PC-3 (cell line): Measurements from ENCODE around the gene MRPL20. TPM values are rescaled to one million over a fixed set of nuclear protein-coding genes. Genes with fewer than 3 reads are reported as not detected.
"Not testable (repeated sequence)": the region's sequence is repeated elsewhere in the genome, so short reads cannot be mapped to it uniquely, and the experiment has no call there.

Experiments
- ATAC-seq: fragments of 200-7000 bp; cut with Tn5 transposase; 2 replicates; pipeline ENCODE4 v1.9.1; 2020; ENCODE audit warnings: mild to moderate bottlenecking, moderate library complexity
- BruUV-seq: library from RNA; stranded (reverse); fragments of 400-500 nt; replicated peaks from 2 replicates; lab custom pipeline; 2021; lab: Mats Ljungman, UMichigan
- CTCF ChIA-PET: fragments of 300-600 bp; sonication (Branson Sonifier 250); formaldehyde crosslinking; loops from one replicate; lab custom pipeline; 2022; ENCODE audit warnings: antibody characterized with exemption; lab: Charles Lee
- POLR2A ChIA-PET: fragments of 300-600 bp; sonication (Branson Sonifier 250); formaldehyde crosslinking; loops from one replicate; lab custom pipeline; 2022; ENCODE audit warnings: antibody characterized with exemption; ENCODE audit not compliant: unreplicated experiment; lab: Charles Lee
- DNase-seq: peaks from one replicate; pipeline ENCODE4 v3.0.0-alpha.2; 2015
- H2AFZ ChIP-seq: fragments of 300-600 bp; sonication (generic); 2 replicates; pipeline ENCODE4 v1.6.0; 2016; ENCODE audit warnings: antibody characterized with exemption, low read length
- H3F3A ChIP-seq: fragments of 300-600 bp; sonication (generic); one replicate; pipeline ENCODE4 v1.6.0; 2017; ENCODE audit warnings: antibody characterized with exemption, low read length, control low read depth, mild to moderate bottlenecking; ENCODE audit not compliant: unreplicated experiment
- H3K27ac ChIP-seq: fragments of 300-600 bp; sonication (generic); 2 replicates; pipeline ENCODE4 v1.5.1; 2016; ENCODE audit warnings: mild to moderate bottlenecking, low read length
- H3K27me3 ChIP-seq: fragments of 300-600 bp; sonication (generic); 2 replicates; pipeline ENCODE4 v1.6.1; 2016; ENCODE audit warnings: low read length, mixed read lengths
- H3K36me3 ChIP-seq: fragments of 300-600 bp; sonication (generic); 2 replicates; pipeline ENCODE4 v1.6.1; 2016; ENCODE audit warnings: low read depth, mixed run types, low read length, mixed read lengths
- H3K4me1 ChIP-seq: fragments of 300-600 bp; sonication (generic); 2 replicates; pipeline ENCODE4 v1.5.1; 2016; ENCODE audit warnings: low read length; ENCODE audit not compliant: insufficient read depth
- H3K4me2 ChIP-seq: fragments of 300-600 bp; sonication (generic); 2 replicates; pipeline ENCODE4 v1.6.0; 2016; ENCODE audit warnings: low read length
- H3K4me3 ChIP-seq: fragments of 300-600 bp; sonication (generic); 2 replicates; pipeline ENCODE4 v1.5.1; 2016; ENCODE audit warnings: mild to moderate bottlenecking, low read length, mixed read lengths
- H3K79me2 ChIP-seq: fragments of 300-600 bp; sonication (generic); 2 replicates; pipeline ENCODE4 v1.6.1; 2017; ENCODE audit warnings: low read length, mixed read lengths
- H3K9ac ChIP-seq: fragments of 300-600 bp; sonication (generic); 2 replicates; pipeline ENCODE4 v1.6.0; 2016; ENCODE audit warnings: mild to moderate bottlenecking, low read length
- H3K9me2 ChIP-seq: fragments of 300-600 bp; sonication (generic); replicated peaks from 2 replicates; pipeline ENCODE4 v1.6.1; 2016; ENCODE audit warnings: mixed run types, low read length, mixed read lengths
- H3K9me3 ChIP-seq: fragments of 300-600 bp; sonication (generic); 2 replicates; pipeline ENCODE4 v1.6.1; 2016; ENCODE audit warnings: low read length, mixed read lengths
- H4K20me1 ChIP-seq: fragments of 300-600 bp; sonication (generic); 2 replicates; pipeline ENCODE4 v1.6.1; 2016; ENCODE audit warnings: low read length, mixed read lengths
- CTCF ChIP-seq: fragments of 300-600 bp; sonication (generic); conservative IDR thresholded peaks from 2 replicates; pipeline ENCODE4 v1.5.1; 2017; ENCODE audit warnings: antibody characterized with exemption, low read depth, mild to moderate bottlenecking, low read length
- EZH2 ChIP-seq: fragments of 300-600 bp; sonication (generic); IDR thresholded peaks from one replicate; pipeline ENCODE4 v1.6.1; 2017; ENCODE audit warnings: antibody characterized with exemption, mild to moderate bottlenecking, low read length; ENCODE audit not compliant: unreplicated experiment
- EZH2phosphoT487 ChIP-seq: fragments of 300-600 bp; sonication (generic); IDR thresholded peaks from 2 replicates; pipeline ENCODE4 v1.6.1; 2018; ENCODE audit warnings: mild to moderate bottlenecking, antibody characterized with exemption, low read length, borderline replicate concordance
- intact Hi-C: fragments of 100-400 bp; cut with micrococcal nuclease; formaldehyde crosslinking; loops from 2 replicates; pipeline ENCODE4 v1.9.0; 2023
- total RNA-seq: library from RNA; depleted of rRNA; stranded (reverse); fragments of >200 nt; gene quantifications from 2 replicates; pipeline ENCODE4 v1.2.3, GENCODE V29; 2014

MRPL20 gene
- total RNA-seq, 1 experiment from 2014 or later: 506 TPM

- Histone ChIP-seq H3K9me3 (no peaks in the 10 kb centered on the region), H3K9me2 (no peaks in the 10 kb centered on the region), H3K4me3 (peak overlapping the region; percentile 84), H3K36me3 (peaks cover 28% of the 10 kb centered on the region), H3K27me3 (no peaks in the 10 kb centered on the region), H3K4me2 (peak overlapping the region; percentile 99), H3K4me1 (peaks cover 19% of the 10 kb centered on the region), H3K9ac (peak overlapping the region; percentile 93), H3F3A (peaks cover 4% of the 10 kb centered on the region), H3K27ac (peak overlapping the region; percentile 61), H2AFZ (peak overlapping the region; percentile 68; the same call in 1 of the 2 replicates), H4K20me1 (0 out of 2 replicates have a peak, but pooled peaks cover 4% of the 10 kb centered on the region), H3K79me2 (peaks cover 60% of the 10 kb centered on the region)
- CTCF ChIA-PET: interaction anchor here (0.8 kb wide), 1 partner anchor 97 kb away, joined by 5 read pairs; no protein-coding TSS in a partner anchor
- POLR2A ChIA-PET: interaction anchor here (0.6 kb wide), 2 partner anchors 25 to 348 kb away, joined by 3 to 4 read pairs; no protein-coding TSS in a partner anchor
- no TSS peak for BruUV-seq
- intact Hi-C loops: loop anchor here (1.0 kb wide), 1 partner anchor 64 kb away; the partner anchor contains the start of gene ATAD3B
- ATAC-seq (peak; percentile 16), DNase-seq (peak; percentile 38)
- no peak for TF ChIP-seq EZH2
- no peak for TF ChIP-seq EZH2phosphoT487
- peak; percentile 25; the same call in 1 of the 2 replicates for TF ChIP-seq CTCF
These were observed 684 bp upstream of the MRPL20 start for GRCh38 chr1:1407636-1408318.

GRCh38 chr1:1406101-1406820 lies 832 bp downstream of the MRPL20 start:
- Histone ChIP-seq H3K9me2 (no peaks in the 10 kb centered on the region), H3K36me3 (peaks cover 31% of the 10 kb centered on the region), H3K27ac (peak overlapping the region; percentile 61), H3K4me2 (peak overlapping the region; percentile 99), H3K9ac (peak overlapping the region; percentile 93), H2AFZ (peak overlapping the region; percentile 68), H3K79me2 (peaks cover 68% of the 10 kb centered on the region), H4K20me1 (0 out of 2 replicates have a peak, but pooled peaks cover 4% of the 10 kb centered on the region), H3K27me3 (no peaks in the 10 kb centered on the region), H3K4me3 (peak overlapping the region; percentile 84), H3K9me3 (no peaks in the 10 kb centered on the region), H3K4me1 (peaks cover 26% of the 10 kb centered on the region), H3F3A (peaks cover 4% of the 10 kb centered on the region)
- BruUV-seq: no TSS peak
- DNase-seq (no peak), ATAC-seq (peak; percentile 2; the same call in 1 of the 2 replicates)
- no peak for TF ChIP-seq EZH2
- POLR2A ChIA-PET: no interaction called here
- intact Hi-C loops: no loop called here
- CTCF ChIA-PET: no interaction called here

- ChIA-PET POLR2A (no interaction called here), CTCF (no interaction called here)
- H3F3A ChIP-seq: peaks cover 4% of the 10 kb centered on the region
- intact Hi-C loops: no loop called here
- 0 out of 2 replicates have a peak, but pooled peaks cover 4% of the 10 kb centered on the region for H4K20me1 ChIP-seq
- no peak overlapping the region for H3K27ac ChIP-seq
- no peaks in the 10 kb centered on the region for H3K9me3 ChIP-seq
- peaks cover 36% of the 10 kb centered on the region for H3K4me1 ChIP-seq
- H3K79me2 ChIP-seq: peaks cover 82% of the 10 kb centered on the region
- TF ChIP-seq EZH2phosphoT487 (no peak), EZH2 (no peak), CTCF (no peak)
- no peaks in the 10 kb centered on the region for H3K27me3 ChIP-seq
- no peak overlapping the region for H2AFZ ChIP-seq
- H3K36me3 ChIP-seq: peaks cover 35% of the 10 kb centered on the region
- DNase-seq (no peak), ATAC-seq (no peak)
- no TSS peak for BruUV-seq
- H3K9me2 ChIP-seq: no peaks in the 10 kb centered on the region
- H3K4me3 ChIP-seq: no peak overlapping the region
- no peak overlapping the region for H3K9ac ChIP-seq
- no peak overlapping the region for H3K4me2 ChIP-seq
These were observed 3.4 kb downstream of the MRPL20 start for GRCh38 chr1:1403653-1404052.

GRCh38 chr1:1402901-1403392 lies 4.1 kb downstream of the MRPL20 start:
- DNase-seq, H2AFZ ChIP-seq, H4K20me1 ChIP-seq, H3F3A ChIP-seq, CTCF ChIA-PET, intact Hi-C loops, H3K4me2 ChIP-seq, H3K9me2 ChIP-seq, H3K4me3 ChIP-seq, H3K27ac ChIP-seq, H3K9me3 ChIP-seq, BruUV-seq, ATAC-seq, H3K27me3 ChIP-seq, H3K9ac ChIP-seq: not testable (repeated sequence)
- H3K79me2 ChIP-seq: peaks cover 82% of the 10 kb centered on the region
- H3K4me1 ChIP-seq: peaks cover 31% of the 10 kb centered on the region
- H3K36me3 ChIP-seq: peaks cover 36% of the 10 kb centered on the region
- POLR2A ChIA-PET: interaction anchor here (0.6 kb wide), 1 partner anchor 28 kb away, joined by 3 read pairs; the partner anchor contains the start of gene AURKAIP1
